ENCODE data around the gene PCSK1N. TPM values are rescaled to one million over a fixed set of nuclear protein-coding genes. Genes with fewer than 3 reads are reported as not detected.

PCSK1N gene
- total and polyA plus RNA-seq, 2 donors (not counting 3 experiments of a cell fraction or from before 2014, with no cell fraction given), result 0.44 TPM; not detected in 1

DNA sequence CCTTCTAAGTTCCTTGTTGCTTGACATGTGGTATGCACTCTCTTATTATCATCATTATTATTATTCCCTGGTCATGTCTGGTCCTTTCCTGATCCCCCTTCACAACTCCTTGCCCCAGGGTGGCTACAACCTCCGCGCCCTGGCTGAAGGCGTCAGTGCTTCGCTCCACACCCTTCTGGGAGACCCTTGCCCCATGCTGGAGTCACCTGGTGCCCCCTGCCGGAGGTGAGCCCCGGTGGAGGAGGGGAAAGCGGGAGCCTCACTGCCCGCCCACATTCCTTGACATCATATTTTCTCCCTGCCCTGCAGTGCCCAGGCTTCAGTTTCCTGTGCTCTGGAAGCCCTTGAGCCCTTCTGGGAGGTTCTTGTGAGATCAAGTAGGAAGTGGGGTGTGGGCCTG is 20.1 kb downstream of the PCSK1N start:
- H3K9me1 ChIP-seq (replicated peaks; ENCODE audit: control insufficient read depth, extremely low read depth, insufficient read depth, low read length), result no peaks in the 10 kb centered on the region
- ChIA-PET POLR2A (no interaction called here), CTCF (no interaction called here)
- no peaks in the 10 kb centered on the region for H3K79me2 ChIP-seq (ENCODE audit: control insufficient read depth, insufficient read depth, low read length)
- no TSS peak for BruUV-seq (replicated peaks)
- H4K20me1 ChIP-seq (replicated peaks; ENCODE audit: control insufficient read depth, extremely low read depth, insufficient read depth, low read length), result no peaks in the 10 kb centered on the region
- no peak for FAIRE-seq
- H3K9ac ChIP-seq (replicated peaks; ENCODE audit: extremely low read depth, insufficient read depth, low read length), result no peak overlapping the region
- peaks cover 0 to 2% of the 10 kb centered on the region in 2 experiments for H3K36me3 ChIP-seq (ENCODE audit: control insufficient read depth in 2 of 2, extremely low read depth in 1 of 2, insufficient read depth in 2 of 2, low read length in 2 of 2)
- no peak for TF ChIP-seq JUN (IDR thresholded peaks at IDR 0.05; ENCODE audit: borderline replicate concordance, insufficient read depth, insufficient read length, low read depth)
- TF ChIP-seq POLR2A (IDR thresholded peaks at IDR 0.05; ENCODE audit: low read depth, low read length), result no peak
- no peak for TF ChIP-seq GATA2 (IDR thresholded peaks at IDR 0.05; ENCODE audit: insufficient read depth, insufficient read length, low read depth, low read length)
- TF ChIP-seq, protein P1, sequence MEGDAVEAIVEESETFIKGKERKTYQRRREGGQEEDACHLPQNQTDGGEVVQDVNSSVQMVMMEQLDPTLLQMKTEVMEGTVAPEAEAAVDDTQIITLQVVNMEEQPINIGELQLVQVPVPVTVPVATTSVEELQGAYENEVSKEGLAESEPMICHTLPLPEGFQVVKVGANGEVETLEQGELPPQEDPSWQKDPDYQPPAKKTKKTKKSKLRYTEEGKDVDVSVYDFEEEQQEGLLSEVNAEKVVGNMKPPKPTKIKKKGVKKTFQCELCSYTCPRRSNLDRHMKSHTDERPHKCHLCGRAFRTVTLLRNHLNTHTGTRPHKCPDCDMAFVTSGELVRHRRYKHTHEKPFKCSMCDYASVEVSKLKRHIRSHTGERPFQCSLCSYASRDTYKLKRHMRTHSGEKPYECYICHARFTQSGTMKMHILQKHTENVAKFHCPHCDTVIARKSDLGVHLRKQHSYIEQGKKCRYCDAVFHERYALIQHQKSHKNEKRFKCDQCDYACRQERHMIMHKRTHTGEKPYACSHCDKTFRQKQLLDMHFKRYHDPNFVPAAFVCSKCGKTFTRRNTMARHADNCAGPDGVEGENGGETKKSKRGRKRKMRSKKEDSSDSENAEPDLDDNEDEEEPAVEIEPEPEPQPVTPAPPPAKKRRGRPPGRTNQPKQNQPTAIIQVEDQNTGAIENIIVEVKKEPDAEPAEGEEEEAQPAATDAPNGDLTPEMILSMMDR (IDR thresholded peaks at IDR 0.05; ENCODE audit: extremely low read depth in 1 of 2, insufficient read depth in 1 of 2, low read depth in 1 of 2, low read length in 2 of 2), result no peak
- no peak for TF ChIP-seq POLR2AphosphoS5 (IDR thresholded peaks at IDR 0.05; ENCODE audit: insufficient read depth, low read depth, low read length)
- TF ChIP-seq EZH2 (IDR thresholded peaks at IDR 0.05; ENCODE audit: borderline replicate concordance, low read depth, low read length, severe bottlenecking), result no peak
- TF ChIP-seq, protein P2, sequence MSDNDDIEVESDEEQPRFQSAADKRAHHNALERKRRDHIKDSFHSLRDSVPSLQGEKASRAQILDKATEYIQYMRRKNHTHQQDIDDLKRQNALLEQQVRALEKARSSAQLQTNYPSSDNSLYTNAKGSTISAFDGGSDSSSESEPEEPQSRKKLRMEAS (IDR thresholded peaks at IDR 0.05; ENCODE audit: insufficient read depth, insufficient read length), result no peak
- no peak for TF ChIP-seq MYC (IDR thresholded peaks at IDR 0.05; ENCODE audit: low read depth, low read length)
- no peak for TF ChIP-seq FOS (IDR thresholded peaks at IDR 0.05; ENCODE audit: borderline replicate concordance, insufficient read depth, low read length)
- H3K9me3 ChIP-seq (replicated peaks; ENCODE audit: control insufficient read depth, insufficient read depth, low read length), result no peaks in the 10 kb centered on the region
- no peaks in the 10 kb centered on the region for H3K4me1 ChIP-seq (ENCODE audit: control insufficient read depth, extremely low read depth, insufficient read depth, low read length)
- H3K4me2 ChIP-seq (ENCODE audit: insufficient read depth, low read length), result no peak overlapping the region
- no peak overlapping the region for H3K4me3 ChIP-seq (replicated peaks in 1 of 3; ENCODE audit: insufficient read depth in 1 of 3, low read depth in 1 of 3, low read length in 3 of 3)
- H3K27ac ChIP-seq (ENCODE audit: insufficient read depth, low read depth, low read length), result no peak overlapping the region
- no peak overlapping the region for H2AFZ ChIP-seq (ENCODE audit: low read depth, low read length)
- H3K27me3 ChIP-seq (ENCODE audit: control insufficient read depth in 2 of 2, insufficient read depth in 2 of 2, low read length in 2 of 2), result no peaks in the 10 kb centered on the region
- dilution Hi-C loops (cut with MboI; ENCODE audit: extremely low pct_ligation_motif_present, low sequenced_read_pairs) (no loop called here), intact Hi-C loops (cut with micrococcal nuclease) (no loop called here)
- no peak for DNase-seq (ENCODE audit: low read depth, low spot score)

Measured in endothelial cell of umbilical vein (primary cell).